Neural cell (in vitro differentiated cells): ENCODE results near the gene CTNNA2. TPM values are rescaled to one million over a fixed set of nuclear protein-coding genes. Genes with fewer than 3 reads are reported as not detected.

Experiments
- H2AFZ ChIP-seq: fragments of 200-600, 300-800 bp; sonication (generic), shearing (Covaris generic); 2 replicates; pipeline ENCODE4 v1.6.0; 2014; ENCODE audit warnings: low read depth, mild to moderate bottlenecking, antibody characterized with exemption, low read length, moderate library complexity
- H3F3A ChIP-seq: fragments of 200-600 bp; shearing (Covaris generic); 2 replicates; pipeline ENCODE4 v1.6.1; 2016; ENCODE audit warnings: mild to moderate bottlenecking, moderate library complexity, mixed read lengths, antibody characterized with exemption, low read length; ENCODE audit not compliant: insufficient read depth, poor library complexity, severe bottlenecking
- H3K27ac ChIP-seq: fragments of 200-600, 300-800 bp; sonication (generic), shearing (Covaris generic); 2 replicates; pipeline ENCODE4 v1.5.1; 2014; ENCODE audit warnings: mild to moderate bottlenecking, low read length, moderate library complexity
- H3K27me3 ChIP-seq: fragments of 300-800, 200-600 bp; sonication (generic), shearing (Covaris generic); 2 replicates; pipeline ENCODE4 v1.6.0; 2014; ENCODE audit warnings: mild to moderate bottlenecking, low read depth, low read length, moderate library complexity; ENCODE audit not compliant: insufficient read depth
- H3K36me3 ChIP-seq: fragments of 300-800, 200-600 bp; sonication (generic), shearing (Covaris generic); 2 replicates; pipeline ENCODE4 v1.5.1; 2014; ENCODE audit warnings: mild to moderate bottlenecking, antibody characterized with exemption, low read length, moderate library complexity; ENCODE audit not compliant: insufficient read depth
- H3K4me2 ChIP-seq: fragments of 300-800, 200-600 bp; sonication (generic), shearing (Covaris generic); 2 replicates; pipeline ENCODE4 v1.6.0; 2014; ENCODE audit warnings: mild to moderate bottlenecking, low read length
- H3K4me3 ChIP-seq: fragments of 300-800, 200-600 bp; sonication (generic), shearing (Covaris generic); 2 replicates; pipeline ENCODE4 v1.5.1; 2014; ENCODE audit warnings: mild to moderate bottlenecking, low read length, moderate library complexity
- H3K79me2 ChIP-seq: fragments of 200-600 bp; shearing (Covaris generic); replicated peaks from 2 replicates; pipeline ENCODE4 v1.6.0; 2014; ENCODE audit warnings: mild to moderate bottlenecking, low read length, moderate library complexity; ENCODE audit not compliant: insufficient read depth
- H3K9ac ChIP-seq: fragments of 300-800, 200-600 bp; sonication (generic), shearing (Covaris generic); 2 replicates; pipeline ENCODE4 v1.6.1; 2016; ENCODE audit warnings: mild to moderate bottlenecking, low read length, mixed read lengths
- H3K9me2 ChIP-seq: fragments of 200-600 bp; shearing (Covaris generic); 2 replicates; pipeline ENCODE4 v1.6.1; 2016; ENCODE audit warnings: mild to moderate bottlenecking, low read length, mixed read lengths; ENCODE audit not compliant: insufficient read depth
- H3K9me3 ChIP-seq: fragments of 200-600, 300-800 bp; sonication (generic), shearing (Covaris generic); 2 replicates; pipeline ENCODE4 v1.6.1; 2016; ENCODE audit warnings: mild to moderate bottlenecking, mixed run types, low read length, moderate library complexity, mixed read lengths
- H4K20me1 ChIP-seq: fragments of 200-600 bp; shearing (Covaris generic); 2 replicates; pipeline ENCODE4 v1.6.1; 2016; ENCODE audit warnings: mild to moderate bottlenecking, mixed run types; ENCODE audit not compliant: insufficient read depth
- CTCF ChIP-seq: fragments of 450-650 bp; IDR thresholded peaks from 2 replicates; pipeline ENCODE4 v1.5.1; 2014; ENCODE audit warnings: antibody characterized with exemption, mild to moderate bottlenecking, moderate library complexity; ENCODE audit not compliant: poor library complexity, severe bottlenecking
- EP300 ChIP-seq: fragments of 450-650 bp; conservative IDR thresholded peaks from 2 replicates; pipeline ENCODE4 v1.6.1; 2014; ENCODE audit warnings: antibody characterized with exemption, mild to moderate bottlenecking, moderate library complexity; ENCODE audit not compliant: poor library complexity, severe bottlenecking
- EZH2 ChIP-seq: fragments of 200-600, 300-800 bp; shearing (Covaris generic), sonication (generic); IDR thresholded peaks from 2 replicates; pipeline ENCODE4 v1.6.1; 2014; ENCODE audit warnings: antibody characterized with exemption, low read length, borderline replicate concordance, mild to moderate bottlenecking; ENCODE audit not compliant: insufficient read depth, poor library complexity, severe bottlenecking
- MXI1 ChIP-seq: fragments of 450-650 bp; conservative IDR thresholded peaks from 2 replicates; pipeline ENCODE4 v1.6.1; 2014; ENCODE audit warnings: antibody characterized with exemption, mild to moderate bottlenecking; ENCODE audit not compliant: poor library complexity, severe bottlenecking
- POLR2AphosphoS5 ChIP-seq: IDR thresholded peaks from 2 replicates; pipeline ENCODE4 v1.6.1; 2012
- RAD21 ChIP-seq: fragments of 450-650 bp; conservative IDR thresholded peaks from 2 replicates; pipeline ENCODE4 v1.6.1; 2014; ENCODE audit warnings: antibody characterized with exemption, mild to moderate bottlenecking, moderate library complexity
- REST ChIP-seq: IDR thresholded peaks from 2 replicates; pipeline ENCODE4 v1.6.1; 2012; ENCODE audit warnings: borderline replicate concordance
- SMC3 ChIP-seq: fragments of 450-650 bp; conservative IDR thresholded peaks from 2 replicates; pipeline ENCODE4 v1.6.1; 2014; ENCODE audit warnings: antibody characterized with exemption, mild to moderate bottlenecking, moderate library complexity; ENCODE audit not compliant: poor library complexity
- TAF1 ChIP-seq: IDR thresholded peaks from 2 replicates; pipeline ENCODE4 v1.6.1; 2012; ENCODE audit warnings: low read depth
- polyA plus RNA-seq: library from polyadenylated mRNA; depleted of rRNA; stranded (reverse); fragments of >200 nt; gene quantifications from 2 replicates; pipeline ENCODE4 v1.2.3, GENCODE V29; 2014

CTNNA2 gene
- polyA plus RNA-seq, 1 donor from 2014 or later, result 194 TPM

GRCh38 chr2:79715338-79715737, 202.5 kb downstream of the CTNNA2 start:
- H3K79me2 ChIP-seq, result no peaks in the 10 kb centered on the region
- H3K27me3 ChIP-seq, result no peaks in the 10 kb centered on the region
- H3K36me3 ChIP-seq, result no peaks in the 10 kb centered on the region
- TF ChIP-seq EZH2, result no peak
- TF ChIP-seq EP300, result no peak
- no peak for TF ChIP-seq CTCF
- no peak for TF ChIP-seq SMC3
- no peak for TF ChIP-seq MXI1
- TF ChIP-seq RAD21, result no peak
- TF ChIP-seq REST, result no peak
- no peak for TF ChIP-seq POLR2AphosphoS5
- no peak for TF ChIP-seq TAF1
- no peaks in the 10 kb centered on the region for H3K9me3 ChIP-seq
- H4K20me1 ChIP-seq, result no peaks in the 10 kb centered on the region
- H3K27ac ChIP-seq, result no peak overlapping the region
- H3K4me3 ChIP-seq, result no peak overlapping the region
- no peaks in the 10 kb centered on the region for H3K9me2 ChIP-seq
- no peak overlapping the region for H3K9ac ChIP-seq
- no peak overlapping the region for H3K4me2 ChIP-seq
- H2AFZ ChIP-seq, result no peak overlapping the region
- no peaks in the 10 kb centered on the region for H3F3A ChIP-seq

GRCh38 chr2:79716266-79716665, 203.4 kb downstream of the CTNNA2 start:
- H3K9me2 ChIP-seq, result no peaks in the 10 kb centered on the region
- no peak for TF ChIP-seq REST
- TF ChIP-seq CTCF, result no peak
- H4K20me1 ChIP-seq, result no peaks in the 10 kb centered on the region
- no peak overlapping the region for H3K9ac ChIP-seq
- no peaks in the 10 kb centered on the region for H3K9me3 ChIP-seq
- no peaks in the 10 kb centered on the region for H3K36me3 ChIP-seq
- H2AFZ ChIP-seq, result no peak overlapping the region
- H3K27me3 ChIP-seq, result no peaks in the 10 kb centered on the region
- H3K4me3 ChIP-seq, result no peak overlapping the region
- no peaks in the 10 kb centered on the region for H3F3A ChIP-seq
- H3K79me2 ChIP-seq, result no peaks in the 10 kb centered on the region
- H3K27ac ChIP-seq, result no peak overlapping the region
- no peak overlapping the region for H3K4me2 ChIP-seq
